NCI-H2196 treated with DMSO at 0.1 percent for 48 hours (cell line): ENCODE results near the gene OPCML.

Experiments used
- DNase-seq: peaks from one replicate; lab custom pipeline; 2025; ENCODE audit not compliant: unreplicated experiment; lab: John Stamatoyannopoulos, UW

The OPCML gene

GRCh38 chr11:133082841-133083488, 449.3 kb downstream of the OPCML start:
- no peak for DNase-seq

GRCh38 chr11:133082453-133082781, 449.9 kb downstream of the OPCML start:
- no peak for DNase-seq

GRCh38 chr11:133081730-133082452, 450.4 kb downstream of the OPCML start:
- DNase-seq = no peak

GRCh38 chr11:133081020-133081419, 451.3 kb downstream of the OPCML start:
- no peak for DNase-seq

- no peak for DNase-seq
These were observed 453.5 kb downstream of the OPCML start for GRCh38 chr11:133078591-133079404.

- no peak for DNase-seq
These were observed 454.3 kb downstream of the OPCML start for GRCh38 chr11:133078012-133078411.

- DNase-seq = no peak
These were observed 456.9 kb downstream of the OPCML start for GRCh38 chr11:133075351-133075750.

GRCh38 chr11:133072858-133073582, 459.3 kb downstream of the OPCML start:
- DNase-seq = no peak

GRCh38 chr11:133072378-133072777, 459.9 kb downstream of the OPCML start:
- DNase-seq = no peak

- DNase-seq = no peak
These were observed 461.5 kb downstream of the OPCML start for GRCh38 chr11:133070791-133071190.

- no peak for DNase-seq
These were observed 462.1 kb downstream of the OPCML start for GRCh38 chr11:133070021-133070713.

GRCh38 chr11:133065847-133066485, 466.3 kb downstream of the OPCML start:
- DNase-seq = no peak

- DNase-seq = no peak
These were observed 467.3 kb downstream of the OPCML start for GRCh38 chr11:133064961-133065360.

- DNase-seq = no peak
These were observed 468.0 kb downstream of the OPCML start for GRCh38 chr11:133064152-133064877.

- DNase-seq = no peak
These were observed 473.8 kb downstream of the OPCML start for GRCh38 chr11:133058501-133058900.

- DNase-seq = no peak
These were observed 479.1 kb downstream of the OPCML start for GRCh38 chr11:133053124-133053776.

- no peak for DNase-seq
These were observed 479.8 kb downstream of the OPCML start for GRCh38 chr11:133052537-133052936.

- no peak for DNase-seq
These were observed 482.9 kb downstream of the OPCML start for GRCh38 chr11:133049244-133050019.
